GM10847 (cell line): Measurements from ENCODE around the gene TERF2IP.

Source experiments
- POLR2A ChIP-seq: IDR thresholded peaks from 2 replicates; pipeline ENCODE4 v1.6.1; 2011; ENCODE audit not compliant: insufficient read length; ENCODE audit errors: extremely low read depth

TERF2IP gene

GRCh38 chr16:75626806-75627205 is 20.8 kb upstream of the TERF2IP start:
- TF ChIP-seq POLR2A: no peak

GRCh38 chr16:75627851-75628250 is 19.7 kb upstream of the TERF2IP start:
- TF ChIP-seq POLR2A: no peak

DNA sequence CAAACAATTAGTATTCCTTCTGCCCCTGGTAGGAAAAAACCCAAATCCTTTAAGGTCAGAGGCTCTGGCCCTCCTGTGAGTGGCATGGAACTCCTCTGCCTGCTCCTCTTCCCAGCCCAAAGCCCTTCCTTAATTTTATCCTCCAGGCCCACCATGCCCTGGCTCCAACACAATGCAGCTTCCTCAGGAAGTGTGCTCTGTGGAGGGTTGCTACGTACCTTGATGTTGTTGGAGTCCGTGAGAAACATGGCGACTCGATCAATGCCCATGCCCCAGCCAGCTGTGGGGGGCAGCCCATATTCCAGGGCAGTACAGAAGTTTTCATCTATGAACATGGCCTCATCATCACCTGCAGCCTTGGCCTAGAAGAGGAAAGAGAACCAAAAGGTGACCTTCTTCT is 19.2 kb upstream of the TERF2IP start:
- no peak for TF ChIP-seq POLR2A

DNA sequence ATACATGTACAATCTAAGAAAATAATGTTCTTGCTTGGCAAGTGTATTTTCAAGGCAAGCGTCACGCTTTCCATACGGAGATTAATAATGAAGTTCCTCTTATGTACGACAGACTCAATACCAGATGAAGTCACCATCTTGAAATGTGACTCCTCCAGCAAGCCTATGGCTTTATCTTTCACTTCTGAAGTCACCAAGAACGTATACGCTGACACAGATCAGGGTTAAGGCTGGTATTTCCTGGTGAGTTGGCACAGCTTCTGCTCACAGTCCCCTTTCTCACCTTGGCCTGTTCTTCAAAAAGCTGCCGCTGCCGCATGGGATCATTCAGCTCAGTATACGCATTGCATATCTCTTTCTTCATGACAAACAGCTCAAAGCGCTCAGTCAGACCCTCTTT is 18.4 kb upstream of the TERF2IP start:
- TF ChIP-seq POLR2A: no peak

- no peak for TF ChIP-seq POLR2A
These were observed 17.5 kb upstream of the TERF2IP start for GRCh38 chr16:75630052-75630451.

GRCh38 chr16:75632857-75633256 is 14.7 kb upstream of the TERF2IP start:
- TF ChIP-seq POLR2A: no peak

DNA sequence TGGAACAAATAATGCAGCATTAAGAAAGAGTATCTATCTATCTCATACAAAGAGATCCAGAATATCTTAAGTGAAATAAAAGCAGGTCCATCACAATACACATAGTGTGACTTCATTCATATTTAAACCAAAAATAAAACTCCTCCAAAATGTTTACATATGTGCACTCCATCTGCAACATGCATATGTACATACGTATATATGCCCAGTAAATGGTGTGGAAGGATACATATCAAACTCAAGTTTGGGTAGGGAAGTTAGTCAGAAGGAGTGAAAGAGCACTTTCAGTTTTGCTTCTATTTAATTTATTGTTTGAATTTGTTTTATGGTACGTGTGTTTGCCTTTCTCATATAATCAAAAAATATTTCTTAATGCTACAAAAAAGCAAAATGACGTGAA is 12.5 kb upstream of the TERF2IP start:
- TF ChIP-seq POLR2A: no peak

DNA sequence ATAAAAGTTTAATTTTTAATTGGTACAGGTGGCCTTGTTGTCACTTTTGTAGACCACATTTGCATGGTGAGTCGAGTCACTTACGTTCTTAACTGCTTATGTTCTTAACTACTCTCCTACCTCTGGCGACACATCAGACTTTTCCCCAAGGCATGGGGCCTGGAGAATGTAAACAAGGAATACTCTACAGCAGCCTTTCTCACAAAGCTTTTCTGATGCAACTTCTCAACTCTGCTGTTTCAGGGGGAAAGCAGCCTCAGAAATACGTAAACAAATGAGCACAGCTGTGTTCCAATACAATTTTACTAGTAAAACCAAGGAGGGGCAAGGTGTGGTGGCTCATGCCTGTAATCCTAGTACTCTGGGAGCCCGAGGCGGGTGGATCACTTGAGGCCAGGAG is 7.0 kb upstream of the TERF2IP start:
- no peak for TF ChIP-seq POLR2A

DNA sequence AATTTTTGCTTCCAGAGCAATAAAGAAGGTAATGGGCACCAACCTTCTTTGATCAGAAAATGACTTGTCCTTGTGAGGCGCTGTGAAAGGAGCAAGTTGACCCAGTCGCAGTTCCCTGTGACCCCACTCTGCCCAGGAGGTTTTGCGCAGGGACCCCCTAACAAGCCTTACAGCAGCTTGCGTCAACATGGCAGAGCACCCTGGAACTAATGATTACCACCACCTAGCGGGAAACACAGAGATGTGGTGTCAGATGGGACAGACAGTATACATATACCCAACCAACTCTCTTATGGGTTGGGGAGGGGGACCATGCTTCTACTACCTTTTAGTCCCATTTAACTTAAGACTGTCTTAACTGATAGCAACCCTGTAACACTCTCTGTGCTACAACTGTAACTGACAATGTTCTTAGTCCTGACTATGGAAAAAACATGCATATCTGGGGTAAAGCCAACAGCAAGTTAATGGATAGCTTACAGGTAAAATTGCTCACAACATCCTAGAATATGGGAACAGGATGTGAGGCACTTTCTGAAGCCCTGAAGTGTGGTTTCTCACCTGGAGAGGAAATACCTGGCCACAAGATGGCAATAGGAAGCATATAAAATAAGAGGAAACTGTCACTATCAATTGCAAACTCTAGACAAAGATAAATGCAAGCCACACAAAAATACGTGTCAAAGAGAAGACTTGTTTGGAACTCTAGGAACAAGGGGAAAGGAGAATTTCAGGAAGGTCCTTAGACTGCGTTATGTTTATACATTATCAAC is 3.1 kb upstream of the TERF2IP start:
- no peak for TF ChIP-seq POLR2A

- TF ChIP-seq POLR2A: no peak
These were observed 471 bp upstream of the TERF2IP start for GRCh38 chr16:75647112-75647491.

GRCh38 chr16:75648265-75649076 is 898 bp downstream of the TERF2IP start:
- peak; percentile 47 for TF ChIP-seq POLR2A

- TF ChIP-seq POLR2A: no peak
These were observed 6.3 kb downstream of the TERF2IP start for GRCh38 chr16:75653922-75654321.

- TF ChIP-seq POLR2A: no peak
These were observed 10.6 kb downstream of the TERF2IP start for GRCh38 chr16:75658175-75658574.

GRCh38 chr16:75660321-75660720 is 12.7 kb downstream of the TERF2IP start:
- no peak for TF ChIP-seq POLR2A

- no peak for TF ChIP-seq POLR2A
These were observed 13.2 kb downstream of the TERF2IP start for GRCh38 chr16:75660726-75661302.

GRCh38 chr16:75667503-75667902 is 19.9 kb downstream of the TERF2IP start:
- TF ChIP-seq POLR2A: no peak
